ENCODE measurements around the gene CDC37.

GRCh38 chr19:10378124-10378523 is 25.2 kb downstream of the CDC37 start:
- no peak for TF ChIP-seq ATF3 (IDR thresholded peaks at IDR 0.05)
- TF ChIP-seq CTCF (IDR thresholded peaks at IDR 0.05 in 2 of 3, conservative IDR thresholded peaks at IDR 0.05 in 1 of 3; ENCODE audit: borderline replicate concordance in 1 of 3, insufficient read depth in 1 of 3, low read depth in 2 of 3, low read length in 2 of 3) = no peak
- TF ChIP-seq CEBPB (IDR thresholded peaks at IDR 0.05; ENCODE audit: low read depth) = no peak
- TF ChIP-seq POLR2A (IDR thresholded peaks at IDR 0.05; ENCODE audit: borderline replicate concordance, extremely low read depth, insufficient read depth, insufficient read length) = no peak
- TF ChIP-seq EGR1 (IDR thresholded peaks at IDR 0.05; ENCODE audit: low read depth) = no peak
- no peak for TF ChIP-seq JUND (IDR thresholded peaks at IDR 0.05)
- TF ChIP-seq POLR2AphosphoS5 (IDR thresholded peaks at IDR 0.05; ENCODE audit: low read depth, low read length) = no peak
- no peak for TF ChIP-seq REST (IDR thresholded peaks at IDR 0.05; ENCODE audit: low read depth)
